ENCODE measurements around the gene SH2D5. TPM values are rescaled to one million over a fixed set of nuclear protein-coding genes. Genes with fewer than 3 reads are reported as not detected.

Gene SH2D5
- total RNA-seq, 1 experiment from 2014 or later = 10.4 TPM

- no peak for TF ChIP-seq REST (IDR thresholded peaks at IDR 0.05; ENCODE audit: low read depth)
- TF ChIP-seq TCF7L2 (IDR thresholded peaks at IDR 0.05; ENCODE audit: borderline replicate concordance, extremely low read depth, insufficient read depth, insufficient read length) = no peak
- TF ChIP-seq POLR2AphosphoS5 (IDR thresholded peaks at IDR 0.05; ENCODE audit: low read depth, low read length) = no peak
Observed at GRCh38 chr1:20731057-20731991, 1.2 kb downstream of the SH2D5 start (continued).

GRCh38 chr1:20730690-20731056 is 1.8 kb downstream of the SH2D5 start:
- H3K27me3 ChIP-seq (ENCODE audit: insufficient read depth, low read length) = no peaks in the 10 kb centered on the region
- ChIA-PET CTCF (interaction anchor here (0.8 kb wide), 1 partner anchor 465 kb away, joined by 4 read pairs; no protein-coding TSS in a partner anchor), POLR2A (no interaction called here), RAD21 (ENCODE audit: low non-redundant PET in 1 of 2, low total read pairs in 2 of 2, uncharacterized antibody in 2 of 2, unreplicated experiment in 2 of 2) (no interaction called here)
- TF ChIP-seq EZH2 (IDR thresholded peaks at IDR 0.05) = no peak
- no peak for TF ChIP-seq JUND (IDR thresholded peaks at IDR 0.05)
- TF ChIP-seq REST (IDR thresholded peaks at IDR 0.05; ENCODE audit: low read depth) = no peak
- TF ChIP-seq CTCF (IDR thresholded peaks at IDR 0.05 in 2 of 3, conservative IDR thresholded peaks at IDR 0.05 in 1 of 3; ENCODE audit: borderline replicate concordance in 1 of 3, insufficient read depth in 1 of 3, low read depth in 2 of 3, low read length in 2 of 3) = no peak
- TF ChIP-seq YY1 (IDR thresholded peaks at IDR 0.05; ENCODE audit: extremely low read depth, insufficient replicate concordance, low read depth, low read length) = no peak
- no peak for TF ChIP-seq MAX (IDR thresholded peaks at IDR 0.05)
- TF ChIP-seq POLR2AphosphoS5 (IDR thresholded peaks at IDR 0.05; ENCODE audit: low read depth, low read length) = no peak
- DNase-seq (ENCODE audit: low read depth, low spot score) (no peak), ATAC-seq (no peak)
- H3K27ac ChIP-seq (ENCODE audit: low read depth, low read length) = no peak overlapping the region
- H3K36me3 ChIP-seq (ENCODE audit: control insufficient read depth in 1 of 2, insufficient read depth in 2 of 2, low read length in 2 of 2) = no peaks in the 10 kb centered on the region
- peak overlapping the region in 1 of 2 experiments; percentile 51; a peak in 1 of 4 replicates for H3K4me3 ChIP-seq (replicated peaks in 1 of 2; ENCODE audit: low read depth in 1 of 2, low read length in 2 of 2)
- H4K20me1 ChIP-seq (ENCODE audit: insufficient read depth) = no peaks in the 10 kb centered on the region
- peaks cover 5% of the 10 kb centered on the region; the same call in 1 of the 2 replicates for H3K79me2 ChIP-seq (ENCODE audit: insufficient read depth, low read length)
- H3K9me2 ChIP-seq (ENCODE audit: insufficient read depth) = no peaks in the 10 kb centered on the region
- no peak overlapping the region for H2AFZ ChIP-seq (ENCODE audit: low read depth, low read length, poor library complexity, severe bottlenecking)
- no TSS peak for BruUV-seq (replicated peaks)
- intact Hi-C loops (cut with micrococcal nuclease) = no loop called here
- peaks cover 17 to 55% of the 10 kb centered on the region in 2 experiments for H3K4me1 ChIP-seq (ENCODE audit: control insufficient read depth in 1 of 2, insufficient read depth in 2 of 2, low read length in 2 of 2)
- no peaks in the 10 kb centered on the region for H3K9me3 ChIP-seq (ENCODE audit: control insufficient read depth in 1 of 2, insufficient read depth in 1 of 2, low read depth in 1 of 2, low read length in 2 of 2)
- no peak overlapping the region for H3K9ac ChIP-seq (ENCODE audit: low read length)
- peak overlapping the region; percentile 88 for H3K4me2 ChIP-seq (ENCODE audit: low read length)
